HG03103 (cell line): Measurements from ENCODE around the gene TRIM17.

Experiments
- ATAC-seq: cut with Tn5 transposase; IDR thresholded peaks from one replicate; pipeline ENCODE4 v1.9.1; 2021; ENCODE audit warnings: low read depth; ENCODE audit not compliant: unreplicated experiment

TRIM17 gene

DNA sequence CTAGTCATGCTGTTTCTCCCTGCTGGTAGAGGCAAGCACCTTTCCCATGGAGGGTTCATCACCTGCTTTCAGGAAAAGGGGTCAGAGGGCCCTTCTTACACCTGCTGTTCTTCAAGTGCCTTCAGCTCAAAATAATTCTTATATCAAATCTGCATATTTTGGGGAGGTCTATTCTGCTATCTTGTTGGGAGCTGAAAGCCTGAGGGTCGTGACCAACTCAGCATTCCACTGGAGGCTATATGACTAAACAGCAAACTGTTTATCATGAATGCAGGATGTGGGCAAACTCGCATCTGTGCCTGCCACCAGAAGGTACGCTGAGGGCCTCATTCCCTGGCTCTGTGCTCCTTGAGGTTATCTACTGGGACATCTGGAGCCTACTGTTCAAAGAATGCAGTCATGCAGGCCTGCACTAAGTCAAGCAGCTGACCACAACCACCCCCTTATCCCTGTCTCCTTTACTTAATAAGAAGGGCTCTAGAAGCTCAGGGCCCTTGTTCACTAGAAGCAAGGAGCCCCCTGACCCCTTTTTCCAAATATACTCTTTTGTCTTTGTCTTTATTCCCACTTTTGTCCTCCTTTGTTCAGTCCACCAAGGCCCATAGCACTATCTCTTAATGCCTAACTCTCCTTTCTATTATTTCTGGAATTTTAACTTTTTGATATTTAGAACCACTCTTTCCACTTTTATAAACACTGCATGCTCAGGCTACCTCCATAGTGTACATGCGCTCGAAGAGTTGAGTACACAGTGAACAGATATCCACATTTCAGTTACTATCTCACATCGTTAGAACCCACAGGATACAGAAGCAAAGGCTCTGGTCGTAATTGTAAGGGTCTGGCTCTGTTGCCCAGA lies 4.5 kb upstream of the TRIM17 start:
- no peak for ATAC-seq

DNA sequence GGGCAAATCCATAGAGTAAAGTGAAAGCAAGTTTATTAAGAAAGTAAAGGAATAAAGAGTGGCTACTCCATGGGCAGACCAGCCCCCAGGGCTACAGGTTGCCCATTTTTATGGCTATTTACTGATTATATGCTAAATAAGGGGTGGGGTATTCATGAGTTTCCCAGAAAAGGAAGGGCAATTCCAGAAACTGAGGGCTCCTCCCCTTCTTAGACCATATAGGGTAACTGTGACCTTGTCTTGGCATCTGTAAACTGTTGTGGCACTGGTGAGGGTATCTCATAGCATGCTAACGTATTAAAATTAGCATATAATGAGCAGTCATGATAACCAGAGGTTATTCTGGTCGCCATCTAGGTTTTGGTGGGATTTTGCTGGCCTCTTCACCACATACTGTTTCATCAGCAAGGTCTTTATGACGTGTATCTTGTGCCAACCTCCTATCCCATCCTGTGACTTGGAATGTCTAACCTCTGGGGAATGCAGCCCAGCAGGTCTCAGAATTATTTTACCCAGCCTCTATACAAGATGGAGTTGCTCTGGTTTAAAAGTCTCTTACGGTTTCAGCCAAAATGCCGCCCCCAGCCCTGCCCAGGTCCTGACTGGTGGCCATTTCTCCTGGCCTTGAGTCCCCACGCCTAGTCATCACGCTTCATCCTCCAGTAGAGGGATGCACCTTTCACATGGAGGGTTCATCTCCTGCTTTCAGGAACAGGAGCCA lies 982 bp upstream of the TRIM17 start:
- no peak for ATAC-seq

GRCh38 chr1:228417061-228417460 lies 400 bp upstream of the TRIM17 start:
- ATAC-seq = no peak

- no peak for ATAC-seq
Measured at GRCh38 chr1:228415853-228416216, 826 bp downstream of the TRIM17 start.

DNA sequence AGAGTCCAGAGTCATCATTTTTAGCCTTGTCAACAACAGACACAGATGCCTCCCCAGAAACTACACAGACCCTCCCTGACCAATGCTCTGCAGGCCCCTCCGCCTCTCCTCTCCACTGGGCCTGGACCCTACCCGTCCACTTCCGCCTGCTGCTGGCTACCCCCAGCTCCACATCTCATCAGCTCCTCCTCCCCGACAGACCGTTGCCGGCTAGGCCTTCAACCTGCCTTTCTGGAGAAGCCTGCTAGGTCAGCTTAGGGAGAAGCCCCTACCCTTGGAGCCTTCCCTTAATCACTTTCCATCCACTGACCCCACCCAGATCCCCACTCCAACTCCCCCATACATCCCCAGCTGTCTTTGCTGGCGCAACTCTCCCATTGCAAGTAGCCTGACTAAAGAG lies 1.4 kb downstream of the TRIM17 start:
- ATAC-seq = no peak

- no peak for ATAC-seq
Measured at GRCh38 chr1:228414511-228415211, 2.0 kb downstream of the TRIM17 start.

DNA sequence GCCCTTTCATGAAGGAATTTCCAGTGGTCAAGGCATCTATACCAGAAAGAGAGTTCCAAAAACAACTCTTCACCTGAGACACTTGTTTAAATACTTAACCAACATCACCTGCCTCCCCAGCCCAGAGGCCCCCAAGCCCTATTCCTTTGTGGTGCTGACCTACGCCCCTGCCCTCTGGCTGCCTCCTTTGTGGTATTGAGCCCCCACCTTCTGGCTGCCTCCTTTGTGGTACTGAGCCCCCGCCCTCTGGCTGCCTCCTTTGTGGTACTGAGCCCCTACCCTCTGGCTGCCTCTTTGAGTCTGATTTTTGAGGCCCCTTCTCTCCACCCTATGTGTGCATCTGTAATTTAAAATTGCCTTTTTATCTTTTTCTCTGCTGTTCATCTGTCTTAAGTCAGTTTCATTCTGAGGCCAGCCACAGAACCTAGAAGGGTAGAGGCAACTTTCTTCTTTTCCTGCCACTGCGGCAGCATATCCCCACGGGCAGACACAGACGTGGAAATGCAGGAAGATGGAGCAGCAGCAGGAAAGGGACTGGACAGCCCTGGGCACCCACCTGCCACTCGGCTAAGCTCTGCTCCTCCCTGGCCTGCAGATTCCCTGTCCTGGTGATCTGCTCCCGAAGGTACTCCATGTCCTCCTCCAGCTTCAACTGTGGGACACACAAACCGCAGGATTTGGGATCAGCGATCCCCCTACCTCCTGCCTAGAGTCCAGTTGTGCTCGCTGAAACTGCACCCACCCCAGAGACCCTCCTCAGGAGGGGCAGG lies 3.2 kb downstream of the TRIM17 start:
- no peak for ATAC-seq

DNA sequence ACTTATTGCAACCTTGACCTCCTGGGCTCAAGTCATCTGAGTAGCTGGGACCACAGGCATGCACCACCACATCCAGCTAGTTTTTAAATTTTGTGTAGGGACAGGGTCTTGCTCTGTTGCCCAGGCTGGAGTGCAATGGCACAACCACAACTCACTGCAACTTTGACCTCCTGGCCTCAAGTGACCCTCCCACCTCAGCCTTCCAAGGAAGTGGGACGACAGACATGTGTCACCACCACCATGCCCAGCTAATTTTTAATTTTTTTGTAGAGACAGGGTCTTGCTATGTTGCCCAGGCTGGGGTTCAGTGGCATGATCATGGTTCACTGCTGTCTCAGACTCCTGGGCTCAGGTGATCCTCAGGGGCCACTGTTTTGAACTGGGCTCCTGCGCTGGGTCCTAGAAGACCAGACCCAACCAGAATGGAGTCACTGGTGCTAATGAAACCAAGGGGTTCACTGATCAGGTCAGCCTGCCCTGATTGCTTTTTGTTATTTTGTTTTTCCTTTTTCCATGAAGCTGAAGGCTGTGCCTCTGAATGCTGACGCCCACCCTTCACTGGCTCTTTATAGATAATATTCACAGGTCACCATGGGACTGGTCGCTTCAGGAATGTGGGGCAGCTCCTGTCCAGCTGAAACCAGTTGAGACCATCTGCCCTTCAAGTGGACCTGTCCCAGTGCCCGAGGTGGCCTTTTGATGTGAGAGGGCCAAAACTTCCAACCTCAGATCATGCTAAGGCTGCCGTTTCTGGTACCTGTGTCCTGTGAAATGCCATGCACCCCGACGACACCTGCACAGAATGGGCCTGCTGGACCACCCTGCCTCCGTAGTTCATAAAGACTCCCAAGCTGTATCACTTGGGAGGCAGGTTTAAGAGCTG lies 4.9 kb downstream of the TRIM17 start:
- no peak for ATAC-seq

- no peak for ATAC-seq
Measured at GRCh38 chr1:228411121-228411520, 5.5 kb downstream of the TRIM17 start.

DNA sequence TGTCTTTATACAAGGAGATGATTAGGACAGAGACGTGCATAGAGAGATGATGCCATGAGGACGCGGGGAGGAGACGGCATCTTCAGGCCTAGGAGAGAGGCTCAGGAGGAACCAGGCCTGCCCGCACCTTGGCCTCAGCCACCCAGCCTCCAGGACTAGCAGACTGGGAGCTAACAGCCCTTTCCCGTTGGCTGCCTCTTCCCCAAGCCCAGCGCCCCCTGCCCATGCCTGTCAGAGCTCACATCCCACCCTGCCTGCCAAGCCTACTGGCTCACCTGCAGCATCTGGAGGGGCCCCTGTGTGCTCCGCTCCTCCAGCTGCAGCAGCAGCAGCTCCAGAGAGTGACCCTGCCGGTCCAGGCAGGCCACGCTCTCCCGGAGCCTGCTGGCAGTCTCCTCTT lies 6.0 kb downstream of the TRIM17 start:
- ATAC-seq = no peak

DNA sequence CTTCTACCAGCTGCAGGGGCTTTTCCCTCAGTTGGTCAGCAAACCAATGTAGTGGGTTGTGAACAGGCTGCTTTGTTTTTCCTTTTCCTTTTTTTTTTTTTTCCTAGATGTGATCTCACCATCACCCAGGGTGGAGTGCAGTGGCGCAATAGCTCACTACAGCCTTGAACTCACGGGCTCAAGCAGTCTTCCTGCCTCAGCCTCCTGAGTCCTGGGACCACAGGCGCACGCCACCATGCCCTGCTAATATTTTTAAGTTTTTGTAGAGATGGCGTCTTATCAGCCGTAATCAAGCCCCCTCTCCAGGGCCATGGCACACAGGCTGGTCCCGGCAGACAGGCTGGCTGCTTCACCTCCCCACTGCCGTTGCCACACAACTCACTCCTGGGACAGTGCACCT lies 6.6 kb downstream of the TRIM17 start:
- ATAC-seq = no peak

DNA sequence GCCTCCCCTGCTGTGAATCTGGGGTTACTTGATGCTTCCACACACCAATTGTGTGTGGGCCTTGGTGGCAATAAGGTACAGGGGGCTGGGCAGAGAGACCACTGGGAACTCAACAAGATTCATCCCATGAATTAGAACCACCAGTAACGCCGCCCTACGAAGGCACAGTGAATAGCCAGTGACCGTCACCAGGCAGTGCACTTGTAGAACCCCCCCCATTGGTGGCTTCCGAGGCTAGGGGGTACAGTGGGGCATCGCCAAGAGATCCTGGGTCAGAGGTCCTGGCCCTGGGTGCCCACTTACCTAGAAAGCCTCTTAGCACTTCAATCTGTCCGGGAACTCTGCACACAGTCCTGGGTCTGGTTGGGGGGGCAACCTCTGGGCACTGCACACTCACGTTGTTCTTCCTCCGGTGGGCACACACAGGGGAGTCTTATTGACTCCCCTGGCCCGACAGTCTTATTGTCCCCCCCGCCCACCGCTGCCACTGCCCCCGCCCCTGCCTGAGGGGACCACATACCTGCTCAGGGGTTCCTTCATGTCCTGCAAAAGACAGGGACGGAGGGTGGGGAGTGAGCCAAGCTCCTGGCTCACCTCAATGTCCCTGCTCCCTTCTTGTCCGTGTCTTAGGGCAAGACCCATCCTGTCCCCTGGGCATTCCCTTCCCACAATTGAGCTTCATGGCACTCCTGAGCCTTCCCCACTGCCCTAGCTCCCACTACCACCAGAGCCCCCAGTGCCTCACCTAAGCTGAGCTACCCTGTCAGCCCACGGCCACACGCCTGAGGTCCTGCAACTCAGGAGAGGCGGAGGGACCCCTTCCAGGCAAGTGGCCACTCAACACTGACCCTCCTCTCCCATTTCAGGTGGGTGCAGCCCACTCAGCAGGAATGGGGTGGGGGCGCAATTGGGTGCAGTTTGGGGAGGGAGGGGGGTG lies 7.5 kb downstream of the TRIM17 start:
- no peak for ATAC-seq

GRCh38 chr1:228408041-228408868 lies 8.4 kb downstream of the TRIM17 start:
- ATAC-seq = no peak

- no peak for ATAC-seq
Measured at GRCh38 chr1:228407106-228408040, 9.3 kb downstream of the TRIM17 start.

DNA sequence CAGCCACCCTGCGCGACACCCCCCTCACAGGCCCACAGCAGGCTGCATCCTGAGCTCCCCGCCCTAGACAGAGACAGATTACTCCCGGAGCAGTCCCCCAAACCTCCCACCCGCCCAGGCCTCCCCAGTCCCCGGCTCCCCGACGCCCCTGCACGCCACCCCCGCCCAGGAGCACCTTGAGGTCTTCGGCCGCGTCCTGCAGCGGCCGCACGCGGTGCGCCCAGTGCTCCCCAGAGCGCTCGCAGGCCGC lies 10.8 kb downstream of the TRIM17 start:
- peak; percentile 19 for ATAC-seq

GRCh38 chr1:228405200-228405978 lies 11.3 kb downstream of the TRIM17 start:
- ATAC-seq = no peak
